T-helper 2 cell treated with Interferon-gamma antibody and Interleukin-4, amounts not matched to agents 100 ng/mL and 5 ng/mL, for 36 hours (primary cell): ENCODE results near the gene FGGY. TPM values are rescaled to one million over a fixed set of nuclear protein-coding genes. Genes with fewer than 3 reads are reported as not detected.
"Not testable (repeated sequence)": the region's sequence is repeated elsewhere in the genome, so short reads cannot be mapped to it uniquely, and the experiment has no call there.

Experiments
- intact Hi-C: fragments of 100-400 bp; cut with micrococcal nuclease; formaldehyde crosslinking; loops from one replicate; pipeline ENCODE4 v1.15.1; 2023
- total RNA-seq: library from RNA; stranded (reverse); gene quantifications from 2 replicates; pipeline ENCODE4 v1.2.3, GENCODE V29; 2022

FGGY gene
- total RNA-seq, 1 donor from 2014 or later, result 10.7 TPM

GRCh38 chr1:59718989-59719360 is 422.1 kb downstream of the FGGY start:
- intact Hi-C loops, result no loop called here

GRCh38 chr1:59720326-59721115 is 423.6 kb downstream of the FGGY start:
- intact Hi-C loops, result no loop called here

- intact Hi-C loops, result no loop called here
Measured at GRCh38 chr1:59730302-59730701, 433.4 kb downstream of the FGGY start.

- intact Hi-C loops, result no loop called here
Measured at GRCh38 chr1:59730759-59731478, 434.0 kb downstream of the FGGY start.

- intact Hi-C loops, result no loop called here
Measured at GRCh38 chr1:59731591-59731990, 434.7 kb downstream of the FGGY start.

- intact Hi-C loops, result no loop called here
Measured at GRCh38 chr1:59732214-59732955, 435.5 kb downstream of the FGGY start.

GRCh38 chr1:59733443-59734141 is 436.7 kb downstream of the FGGY start:
- intact Hi-C loops, result no loop called here

- intact Hi-C loops, result not testable (repeated sequence)
Measured at GRCh38 chr1:59735927-59736326, 439.0 kb downstream of the FGGY start.

- intact Hi-C loops, result no loop called here
Measured at GRCh38 chr1:59736744-59737143, 439.9 kb downstream of the FGGY start.

- intact Hi-C loops, result no loop called here
Measured at GRCh38 chr1:59737638-59738037, 440.7 kb downstream of the FGGY start.

GRCh38 chr1:59738152-59738551 is 441.3 kb downstream of the FGGY start:
- intact Hi-C loops, result no loop called here

- intact Hi-C loops, result no loop called here
Measured at GRCh38 chr1:59738591-59739015, 441.7 kb downstream of the FGGY start.

- intact Hi-C loops, result no loop called here
Measured at GRCh38 chr1:59739111-59739510, 442.2 kb downstream of the FGGY start.

- intact Hi-C loops, result no loop called here
Measured at GRCh38 chr1:59742526-59742925, 445.6 kb downstream of the FGGY start.

GRCh38 chr1:59743324-59744091 is 446.6 kb downstream of the FGGY start:
- intact Hi-C loops, result no loop called here

GRCh38 chr1:59747420-59748024 is 450.6 kb downstream of the FGGY start:
- intact Hi-C loops, result no loop called here

GRCh38 chr1:59748123-59748522 is 451.2 kb downstream of the FGGY start:
- intact Hi-C loops, result no loop called here

- intact Hi-C loops, result no loop called here
Measured at GRCh38 chr1:59750328-59751003, 453.6 kb downstream of the FGGY start.

- intact Hi-C loops, result no loop called here
Measured at GRCh38 chr1:59751004-59751395, 454.1 kb downstream of the FGGY start.

- intact Hi-C loops, result no loop called here
Measured at GRCh38 chr1:59751801-59752200, 454.9 kb downstream of the FGGY start.
